Measurements from ENCODE around the gene SERPINA5.
"Not testable (repeated sequence)": the region's sequence is repeated elsewhere in the genome, so short reads cannot be mapped to it uniquely, and the experiment has no call there.

SERPINA5 gene

GRCh38 chr14:94596361-94596760 is 15.1 kb downstream of the SERPINA5 start:
- Histone ChIP-seq H3K9ac (ENCODE audit: low read length) (no peak overlapping the region), H3K4me3 (ENCODE audit: low read length) (no peak overlapping the region), H3K4me1 (ENCODE audit: control insufficient read depth, insufficient read depth, low read length) (peaks cover 42% of the 10 kb centered on the region), H3K36me3 (ENCODE audit: control insufficient read depth, insufficient read depth, low read length, severe bottlenecking) (no peaks in the 10 kb centered on the region), H3K27me3 (replicated peaks; ENCODE audit: control insufficient read depth, insufficient read depth, low read length) (no peaks in the 10 kb centered on the region), H3K9me3 (ENCODE audit: control insufficient read depth, low read length) (no peaks in the 10 kb centered on the region)
- DNase-seq (ENCODE audit: low read depth): no peak

- H3K27me3 ChIP-seq (replicated peaks; ENCODE audit: control insufficient read depth, insufficient read depth, low read length): no peaks in the 10 kb centered on the region
- peaks cover 56% of the 10 kb centered on the region for H3K4me1 ChIP-seq (ENCODE audit: control insufficient read depth, insufficient read depth, low read length)
- no peak for DNase-seq (ENCODE audit: low read depth)
- no peak overlapping the region for H3K9ac ChIP-seq (ENCODE audit: low read length)
- no peaks in the 10 kb centered on the region for H3K9me3 ChIP-seq (ENCODE audit: control insufficient read depth, low read length)
- H3K4me3 ChIP-seq (ENCODE audit: low read length): no peak overlapping the region
- no peaks in the 10 kb centered on the region for H3K36me3 ChIP-seq (ENCODE audit: control insufficient read depth, insufficient read depth, low read length, severe bottlenecking)
Observed at GRCh38 chr14:94597788-94598187, 16.6 kb downstream of the SERPINA5 start.

- Histone ChIP-seq H3K4me3 (ENCODE audit: low read length) (no peak overlapping the region), H3K27me3 (replicated peaks; ENCODE audit: control insufficient read depth, insufficient read depth, low read length) (no peaks in the 10 kb centered on the region), H3K4me1 (ENCODE audit: control insufficient read depth, insufficient read depth, low read length) (peaks cover 55% of the 10 kb centered on the region), H3K9me3 (ENCODE audit: control insufficient read depth, low read length) (no peaks in the 10 kb centered on the region), H3K9ac (ENCODE audit: low read length) (no peak overlapping the region), H3K36me3 (ENCODE audit: control insufficient read depth, insufficient read depth, low read length, severe bottlenecking) (no peaks in the 10 kb centered on the region)
- DNase-seq (ENCODE audit: low read depth): no peak
Observed at GRCh38 chr14:94598506-94598815, 17.2 kb downstream of the SERPINA5 start.

- peak; percentile 97 for DNase-seq (ENCODE audit: low read depth)
- peak overlapping the region; percentile 50 for H3K4me3 ChIP-seq (ENCODE audit: low read length)
- H3K36me3 ChIP-seq (ENCODE audit: control insufficient read depth, insufficient read depth, low read length, severe bottlenecking): no peaks in the 10 kb centered on the region
- H3K9me3 ChIP-seq (ENCODE audit: control insufficient read depth, low read length): no peaks in the 10 kb centered on the region
- H3K4me1 ChIP-seq (ENCODE audit: control insufficient read depth, insufficient read depth, low read length): peaks cover 49% of the 10 kb centered on the region
- H3K9ac ChIP-seq (ENCODE audit: low read length): peak overlapping the region; percentile 71
- H3K27me3 ChIP-seq (replicated peaks; ENCODE audit: control insufficient read depth, insufficient read depth, low read length): no peaks in the 10 kb centered on the region
Observed at GRCh38 chr14:94598816-94599655, 17.8 kb downstream of the SERPINA5 start.

GRCh38 chr14:94599656-94600004 is 18.4 kb downstream of the SERPINA5 start:
- Histone ChIP-seq H3K4me3 (ENCODE audit: low read length) (peak overlapping the region; percentile 50), H3K9ac (ENCODE audit: low read length) (peak overlapping the region; percentile 71), H3K36me3 (ENCODE audit: control insufficient read depth, insufficient read depth, low read length, severe bottlenecking) (no peaks in the 10 kb centered on the region), H3K9me3 (ENCODE audit: control insufficient read depth, low read length) (no peaks in the 10 kb centered on the region), H3K4me1 (ENCODE audit: control insufficient read depth, insufficient read depth, low read length) (peaks cover 46% of the 10 kb centered on the region), H3K27me3 (replicated peaks; ENCODE audit: control insufficient read depth, insufficient read depth, low read length) (no peaks in the 10 kb centered on the region)
- DNase-seq (ENCODE audit: low read depth): no peak

GRCh38 chr14:94600148-94600545 is 18.9 kb downstream of the SERPINA5 start:
- H3K9me3 ChIP-seq (ENCODE audit: control insufficient read depth, low read length): no peaks in the 10 kb centered on the region
- no peaks in the 10 kb centered on the region for H3K27me3 ChIP-seq (replicated peaks; ENCODE audit: control insufficient read depth, insufficient read depth, low read length)
- no peaks in the 10 kb centered on the region for H3K36me3 ChIP-seq (ENCODE audit: control insufficient read depth, insufficient read depth, low read length, severe bottlenecking)
- H3K9ac ChIP-seq (ENCODE audit: low read length): peak overlapping the region; percentile 71
- H3K4me3 ChIP-seq (ENCODE audit: low read length): no peak overlapping the region
- no peak for DNase-seq (ENCODE audit: low read depth)
- H3K4me1 ChIP-seq (ENCODE audit: control insufficient read depth, insufficient read depth, low read length): peaks cover 48% of the 10 kb centered on the region

- Histone ChIP-seq H3K9me3 (ENCODE audit: control insufficient read depth, low read length) (no peaks in the 10 kb centered on the region), H3K9ac (ENCODE audit: low read length) (peak overlapping the region; percentile 78), H3K4me1 (ENCODE audit: control insufficient read depth, insufficient read depth, low read length) (peaks cover 48% of the 10 kb centered on the region), H3K4me3 (ENCODE audit: low read length) (peak overlapping the region; percentile 9), H3K27me3 (replicated peaks; ENCODE audit: control insufficient read depth, insufficient read depth, low read length) (no peaks in the 10 kb centered on the region), H3K36me3 (ENCODE audit: control insufficient read depth, insufficient read depth, low read length, severe bottlenecking) (no peaks in the 10 kb centered on the region)
- DNase-seq (ENCODE audit: low read depth): peak; percentile 90
Observed at GRCh38 chr14:94601884-94602391, 20.7 kb downstream of the SERPINA5 start.

GRCh38 chr14:94602722-94603121 is 21.5 kb downstream of the SERPINA5 start:
- no peaks in the 10 kb centered on the region for H3K9me3 ChIP-seq (ENCODE audit: control insufficient read depth, low read length)
- DNase-seq (ENCODE audit: low read depth): no peak
- no peaks in the 10 kb centered on the region for H3K27me3 ChIP-seq (replicated peaks; ENCODE audit: control insufficient read depth, insufficient read depth, low read length)

GRCh38 chr14:94605361-94605760 is 24.1 kb downstream of the SERPINA5 start:
- Histone ChIP-seq H3K36me3 (ENCODE audit: control insufficient read depth, insufficient read depth, low read length, severe bottlenecking) (no peaks in the 10 kb centered on the region), H3K4me1 (ENCODE audit: control insufficient read depth, insufficient read depth, low read length) (peaks cover 26% of the 10 kb centered on the region), H3K9ac (ENCODE audit: low read length) (no peak overlapping the region), H3K9me3 (ENCODE audit: control insufficient read depth, low read length) (no peaks in the 10 kb centered on the region), H3K27me3 (replicated peaks; ENCODE audit: control insufficient read depth, insufficient read depth, low read length) (no peaks in the 10 kb centered on the region), H3K4me3 (ENCODE audit: low read length) (no peak overlapping the region)
- DNase-seq (ENCODE audit: low read depth): no peak

More at GRCh38 chr14:94602722-94603121, 21.5 kb downstream of the SERPINA5 start:
- no peak overlapping the region for H3K4me3 ChIP-seq (ENCODE audit: low read length)
- peak overlapping the region; percentile 78 for H3K9ac ChIP-seq (ENCODE audit: low read length)
- H3K36me3 ChIP-seq (ENCODE audit: control insufficient read depth, insufficient read depth, low read length, severe bottlenecking): no peaks in the 10 kb centered on the region
- H3K4me1 ChIP-seq (ENCODE audit: control insufficient read depth, insufficient read depth, low read length): peaks cover 48% of the 10 kb centered on the region

GRCh38 chr14:94608966-94609365 is 27.7 kb downstream of the SERPINA5 start:
- H3K4me3 ChIP-seq (ENCODE audit: low read length); H3K36me3 ChIP-seq (ENCODE audit: control insufficient read depth, insufficient read depth, low read length, severe bottlenecking); H3K9ac ChIP-seq (ENCODE audit: low read length): not testable (repeated sequence)

GRCh38 chr14:94611179-94611578 is 30.0 kb downstream of the SERPINA5 start:
- Histone ChIP-seq H3K9ac (ENCODE audit: low read length) (no peak overlapping the region), H3K36me3 (ENCODE audit: control insufficient read depth, insufficient read depth, low read length, severe bottlenecking) (no peaks in the 10 kb centered on the region), H3K27me3 (replicated peaks; ENCODE audit: control insufficient read depth, insufficient read depth, low read length) (peaks cover 4% of the 10 kb centered on the region), H3K9me3 (ENCODE audit: control insufficient read depth, low read length) (peaks cover 6% of the 10 kb centered on the region), H3K4me3 (ENCODE audit: low read length) (no peak overlapping the region), H3K4me1 (ENCODE audit: control insufficient read depth, insufficient read depth, low read length) (peaks cover 21% of the 10 kb centered on the region)
- no peak for DNase-seq (ENCODE audit: low read depth)

More at GRCh38 chr14:94608966-94609365, 27.7 kb downstream of the SERPINA5 start:
- DNase-seq (ENCODE audit: low read depth); H3K9me3 ChIP-seq (ENCODE audit: control insufficient read depth, low read length); H3K27me3 ChIP-seq (replicated peaks; ENCODE audit: control insufficient read depth, insufficient read depth, low read length): not testable (repeated sequence)
- peaks cover 24% of the 10 kb centered on the region for H3K4me1 ChIP-seq (ENCODE audit: control insufficient read depth, insufficient read depth, low read length)
